HG02840 (cell line): ENCODE data around the gene ARID1B.
A peak's percentile ranks its signal among the peaks of the same experiment; 100 is the strongest.

Source experiments
- ATAC-seq: cut with Tn5 transposase; IDR thresholded peaks from one replicate; pipeline ENCODE4 v1.9.1; 2021; ENCODE audit warnings: mild to moderate bottlenecking, moderate library complexity, moderate number of reproducible peaks; ENCODE audit not compliant: unreplicated experiment, low FRiP score

The ARID1B gene

DNA sequence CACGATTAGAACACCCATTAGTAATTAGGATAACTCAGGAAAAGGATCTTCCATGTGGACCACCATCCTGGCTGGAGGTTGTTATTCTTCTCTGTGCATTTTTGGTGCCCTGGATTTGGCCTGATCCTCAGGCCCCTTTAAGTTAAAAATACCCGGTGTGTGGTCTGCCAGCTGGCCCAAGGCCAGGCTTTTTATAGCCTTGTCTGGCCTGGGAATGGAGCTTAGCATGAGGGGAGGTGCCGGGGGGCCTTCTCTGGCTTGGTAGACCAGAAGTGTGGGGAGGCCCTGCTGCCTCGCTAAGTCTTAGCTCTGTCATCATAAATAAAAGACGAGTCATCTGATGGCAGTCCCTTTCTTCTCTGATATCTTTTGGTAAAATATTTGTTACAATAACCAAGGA, 71.4 kb downstream of the ARID1B start:
- no peak for ATAC-seq

DNA sequence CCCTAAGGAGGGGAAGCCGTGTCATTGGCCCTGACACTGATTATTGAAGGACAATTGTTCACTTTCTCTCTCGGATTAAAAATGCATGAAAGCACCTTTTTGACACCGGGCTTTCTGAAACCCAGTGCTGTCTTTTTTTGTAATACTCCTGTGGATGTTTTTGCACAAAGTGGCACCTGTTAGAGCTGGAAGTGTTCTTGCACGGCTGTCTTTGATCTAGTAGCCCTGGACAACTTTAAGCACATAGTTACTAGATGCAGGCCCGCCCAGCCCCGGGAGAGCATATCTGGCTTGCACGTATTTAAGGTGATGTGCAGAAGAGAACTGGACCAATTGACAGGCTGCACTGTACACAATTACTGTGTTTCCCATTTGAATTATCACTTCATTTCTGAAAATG, 72.6 kb downstream of the ARID1B start:
- no peak for ATAC-seq

DNA sequence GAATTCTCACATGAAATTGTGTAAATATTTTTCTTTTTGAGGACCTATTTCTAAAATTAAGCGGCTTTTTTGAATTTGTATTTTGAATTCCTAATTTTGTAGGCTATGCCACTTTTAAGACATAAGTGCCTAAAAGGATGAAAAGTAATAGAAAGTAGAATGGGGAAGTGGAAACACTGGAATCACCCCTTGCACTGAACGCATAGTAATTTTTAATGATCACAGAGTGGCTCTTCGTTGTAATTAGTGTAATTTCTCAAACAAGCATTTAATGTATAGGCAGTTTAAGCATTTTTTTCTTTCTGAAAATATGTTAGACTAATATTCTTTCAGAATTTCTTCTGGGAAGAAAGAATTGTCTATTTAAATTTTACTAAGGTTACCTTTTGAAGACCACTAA, 73.2 kb downstream of the ARID1B start:
- no peak for ATAC-seq

DNA sequence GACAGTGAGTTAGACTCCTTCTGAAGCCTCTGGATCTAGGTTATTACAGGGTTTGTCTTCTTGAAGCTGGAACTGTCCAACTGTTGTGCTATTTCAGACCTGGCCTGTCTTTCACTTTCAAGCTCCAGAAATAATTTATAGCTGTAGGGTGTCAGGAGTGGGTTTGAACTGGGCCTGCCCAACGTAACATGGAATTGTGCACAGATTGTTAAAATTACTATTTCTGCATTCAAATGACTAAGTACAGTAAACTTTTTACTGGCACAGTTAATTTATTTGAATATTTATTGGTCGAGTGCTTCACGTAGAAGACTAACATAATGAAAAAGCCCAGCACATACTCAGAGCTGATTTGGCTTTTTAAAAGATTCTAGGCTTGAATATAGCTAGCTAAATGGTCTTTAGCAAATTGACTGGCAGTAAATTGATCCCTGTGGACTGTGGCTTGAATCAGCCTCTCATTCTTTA, 74.3 kb downstream of the ARID1B start:
- no peak for ATAC-seq

DNA sequence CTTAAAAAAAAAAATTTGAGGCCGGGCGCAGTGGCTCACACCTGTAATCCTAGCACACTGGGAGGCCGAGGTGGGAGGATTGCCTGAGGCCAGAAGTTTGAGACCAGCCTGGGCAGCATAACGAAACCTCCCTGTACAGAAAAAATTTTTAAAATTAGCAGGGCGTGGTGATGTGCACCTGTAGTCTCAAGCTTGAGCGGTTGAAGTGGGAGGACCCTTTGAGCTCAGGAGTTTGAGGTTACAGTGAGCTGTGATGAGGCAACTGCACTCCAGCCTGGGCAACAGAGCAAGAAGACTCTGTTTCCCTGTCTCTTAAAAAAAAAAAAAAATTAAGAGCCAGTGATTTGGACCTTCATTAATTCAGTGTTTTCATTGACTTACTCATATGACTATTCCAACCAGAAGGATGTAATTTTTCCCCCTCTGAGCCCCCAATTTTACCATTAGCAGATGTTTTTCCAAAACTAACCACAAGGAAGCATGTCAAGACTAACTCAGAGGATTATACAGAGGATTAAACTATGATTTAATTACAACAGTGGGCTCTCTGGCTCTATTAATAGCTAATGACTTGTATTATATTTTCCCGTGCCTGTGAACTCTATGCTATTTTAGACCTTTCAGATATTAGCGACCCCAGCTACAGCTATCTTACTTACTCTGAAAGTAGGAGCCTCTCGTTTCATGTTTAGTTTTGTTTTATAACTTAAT, 75.1 kb downstream of the ARID1B start:
- ATAC-seq: peak; percentile 59

GRCh38 chr6:156852858-156853216, 75.7 kb downstream of the ARID1B start:
- ATAC-seq: no peak

DNA sequence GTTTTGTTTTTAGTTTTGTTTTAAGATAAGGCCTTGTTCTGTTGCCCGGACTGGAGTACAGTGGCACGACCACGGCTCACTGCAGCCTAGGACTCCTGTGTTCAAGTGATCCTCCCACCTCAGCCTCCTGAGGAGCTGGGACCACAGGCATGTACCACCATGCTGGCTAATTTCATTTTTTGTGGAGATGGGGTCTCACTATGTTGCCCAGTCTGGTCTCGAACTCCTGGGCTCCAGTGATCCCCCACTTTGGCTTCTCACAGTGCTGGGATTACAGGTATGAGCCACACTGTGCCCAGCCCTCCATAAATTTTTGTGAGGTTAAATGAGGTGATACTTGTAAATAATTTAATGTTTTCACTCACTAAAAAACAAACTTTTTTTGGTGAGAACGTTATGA, 76.6 kb downstream of the ARID1B start:
- ATAC-seq: no peak

DNA sequence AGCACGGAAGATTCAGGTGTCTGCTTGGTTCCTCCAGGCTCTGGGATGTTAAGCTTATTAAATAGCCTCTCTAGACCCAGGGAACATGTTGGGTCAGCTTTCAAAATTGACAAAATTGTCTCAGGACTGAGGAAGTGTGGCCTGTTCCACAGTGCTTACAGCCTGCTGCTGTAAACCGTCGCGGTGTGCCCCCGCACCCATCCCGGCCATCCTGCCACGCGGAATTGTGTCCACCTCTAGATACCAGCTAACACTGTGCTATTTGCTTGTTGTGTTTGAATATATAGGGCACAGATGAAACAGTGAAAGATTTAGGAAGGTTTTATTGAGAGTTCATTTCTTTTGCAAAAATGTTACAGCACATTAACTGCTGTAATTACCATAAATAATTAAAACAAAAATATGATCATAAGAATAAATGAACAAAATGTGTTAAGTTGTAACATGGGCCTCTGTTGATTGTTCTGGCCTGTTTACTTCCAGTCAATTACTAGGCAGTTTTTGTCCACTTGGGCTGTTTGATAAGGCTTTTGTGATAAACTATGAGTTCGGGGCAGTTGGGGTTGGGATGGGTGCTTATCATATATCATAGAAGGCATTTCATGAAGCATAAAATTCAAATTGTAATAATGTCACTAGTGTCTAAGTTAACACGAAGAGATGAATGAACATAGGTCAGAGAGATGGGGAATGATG, 77.4 kb downstream of the ARID1B start:
- ATAC-seq: no peak

DNA sequence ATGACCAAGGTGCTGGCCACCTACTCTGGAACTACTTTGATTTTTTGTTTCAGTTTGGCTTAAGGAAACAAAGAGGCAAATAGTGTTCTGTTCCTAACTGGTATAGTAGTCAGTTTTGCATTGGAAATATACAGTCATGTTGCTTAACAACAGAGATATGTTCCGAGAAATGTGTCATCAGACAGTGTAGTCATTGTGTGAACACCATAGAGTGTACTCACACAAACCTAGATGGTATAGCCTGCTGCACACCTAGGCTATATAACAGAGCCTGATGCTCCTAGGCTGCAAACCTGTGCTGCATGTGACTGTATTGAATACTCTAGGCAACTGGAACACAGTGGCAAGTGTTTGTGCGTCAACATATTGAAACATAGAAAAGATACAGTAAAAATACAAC, 80.4 kb downstream of the ARID1B start:
- ATAC-seq: no peak

DNA sequence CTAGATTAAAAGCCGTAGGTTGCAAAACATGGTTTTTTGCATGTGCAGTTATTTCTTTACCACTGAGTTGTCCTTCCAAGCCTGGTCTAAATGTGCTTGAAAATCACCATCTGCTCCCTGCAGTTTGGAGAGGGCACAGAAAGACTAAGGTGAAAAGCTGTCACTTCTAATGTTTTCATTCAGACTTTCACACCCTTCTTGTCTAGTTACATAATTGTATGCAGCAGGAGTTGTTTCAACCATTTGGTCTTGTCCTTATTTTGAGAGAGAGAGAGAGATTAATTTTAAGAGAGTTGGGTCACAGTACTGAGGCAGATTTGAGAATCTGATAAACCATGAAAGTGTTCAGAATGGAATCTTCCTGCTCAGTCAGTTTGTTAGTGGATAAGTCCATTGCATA, 82.5 kb downstream of the ARID1B start:
- ATAC-seq: no peak

GRCh38 chr6:156862711-156863110, 85.5 kb downstream of the ARID1B start:
- ATAC-seq: no peak

GRCh38 chr6:156863504-156863903, 86.3 kb downstream of the ARID1B start:
- ATAC-seq: no peak

- ATAC-seq: no peak
Observed at GRCh38 chr6:156864557-156864956, 87.4 kb downstream of the ARID1B start.

- ATAC-seq: no peak
Observed at GRCh38 chr6:156865019-156865629, 87.9 kb downstream of the ARID1B start.

DNA sequence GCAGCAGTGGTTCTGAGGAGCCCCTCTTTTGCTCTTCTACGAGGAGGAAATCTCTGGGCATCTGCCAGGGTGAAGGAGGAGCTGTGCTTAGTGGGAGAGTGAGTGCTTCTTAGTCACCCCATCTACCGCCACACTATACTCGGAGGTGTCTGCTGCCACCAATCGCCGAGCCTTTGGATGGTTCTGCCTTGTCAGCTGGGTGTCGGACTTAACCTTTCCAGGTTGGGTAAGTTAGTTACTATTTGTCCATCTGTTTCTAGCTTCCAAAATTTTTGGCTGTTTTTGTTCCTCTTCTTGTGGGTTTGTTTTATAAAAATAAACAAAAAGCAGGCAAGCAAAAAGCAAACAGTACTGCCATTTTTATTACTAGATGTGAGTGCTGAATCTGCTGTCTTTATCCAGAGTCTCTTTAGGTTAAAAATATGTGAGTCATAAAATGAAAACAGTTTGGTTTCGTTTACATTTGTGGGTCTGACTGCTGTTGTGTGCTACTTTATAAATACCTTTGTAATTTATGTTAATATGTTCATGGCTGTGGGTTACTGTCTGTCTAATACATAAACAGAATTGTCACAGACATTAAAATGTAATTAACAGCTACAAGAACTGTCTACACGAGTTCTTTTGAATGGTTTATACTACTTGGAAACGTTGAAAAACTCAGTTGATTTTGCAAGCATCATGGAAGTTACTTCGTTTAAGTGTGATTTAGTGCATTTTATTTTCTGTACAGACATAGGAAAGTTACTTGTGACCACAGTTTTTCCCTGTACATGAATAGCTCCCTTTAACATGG, 89.2 kb downstream of the ARID1B start:
- ATAC-seq: no peak

GRCh38 chr6:156867121-156867520, 89.9 kb downstream of the ARID1B start:
- no peak for ATAC-seq

GRCh38 chr6:156868385-156868784, 91.2 kb downstream of the ARID1B start:
- no peak for ATAC-seq

DNA sequence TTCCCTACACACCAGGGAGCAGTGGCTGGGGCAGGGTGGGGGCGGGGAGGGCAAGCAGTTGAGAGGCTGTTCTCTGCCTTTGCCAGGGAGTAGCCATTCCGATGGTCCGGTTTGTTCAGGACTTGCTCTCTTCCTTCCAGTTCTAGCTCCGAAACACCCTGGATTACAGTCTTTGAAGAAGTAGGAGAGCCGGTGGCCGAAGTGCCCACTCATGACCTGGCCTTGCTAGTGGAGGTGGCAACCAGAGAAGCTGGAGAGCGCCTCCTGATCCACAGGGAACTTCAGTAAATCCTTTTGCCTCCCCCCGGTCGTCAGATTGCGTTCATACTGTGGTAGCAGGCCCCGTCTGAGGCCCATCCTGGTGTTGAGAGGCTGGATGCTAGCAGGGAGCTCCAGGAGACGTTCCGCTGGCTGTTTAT, 92.8 kb downstream of the ARID1B start:
- no peak for ATAC-seq

DNA sequence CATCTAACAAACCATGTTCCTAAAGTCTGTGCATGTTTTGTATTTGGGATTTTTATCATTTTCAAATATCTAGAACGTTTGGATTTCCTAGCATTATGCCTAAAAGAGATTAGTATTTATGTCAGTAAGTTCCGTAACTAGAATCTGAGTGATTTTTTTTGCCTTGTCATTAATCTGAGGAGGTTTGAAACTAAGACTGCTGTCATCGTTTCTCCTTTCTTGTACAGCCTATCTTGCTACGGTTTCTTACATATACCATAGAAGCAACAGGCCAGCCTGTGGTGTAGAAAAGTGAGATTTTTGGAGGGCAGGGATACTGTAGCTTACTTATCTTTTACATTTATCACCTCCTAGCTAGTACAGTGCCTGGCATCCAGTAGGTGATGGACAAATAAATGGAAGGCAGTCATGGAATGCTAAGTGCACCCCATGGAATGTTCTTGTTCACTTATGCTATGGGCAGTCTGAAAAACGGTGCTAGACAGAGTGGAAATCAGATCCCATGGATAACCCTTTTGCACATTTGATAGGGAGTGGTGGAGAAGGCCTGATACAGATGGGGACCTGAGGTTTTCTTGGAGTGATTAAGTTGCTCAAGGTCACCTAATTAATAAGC, 93.9 kb downstream of the ARID1B start:
- no peak for ATAC-seq

DNA sequence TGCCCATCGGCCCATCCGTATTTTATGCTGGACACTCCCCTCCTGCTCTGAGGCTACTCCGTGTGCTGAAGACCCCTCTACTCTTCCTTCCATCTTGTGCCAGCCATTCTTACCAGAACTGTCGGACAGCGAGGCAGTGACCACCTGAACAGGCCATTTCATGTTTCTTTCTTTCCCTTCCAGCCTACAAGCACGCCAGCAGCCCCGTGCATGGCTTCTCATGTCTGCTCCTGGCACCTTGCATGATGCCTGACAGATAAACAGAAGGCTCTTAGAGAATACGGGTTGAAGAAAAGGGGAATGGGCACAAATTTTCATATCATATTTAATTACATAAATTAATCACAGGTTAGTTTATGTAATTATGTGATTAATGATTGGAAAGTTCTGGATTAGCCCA, 95.7 kb downstream of the ARID1B start:
- no peak for ATAC-seq
